Sigmoid colon (tissue), 4 donors: ENCODE results near the gene GINM1.

Experiments
- POLR2A ChIP-seq, 2 donors: fragments of 450-650 bp; IDR thresholded peaks; one replicate each; pipeline ENCODE4 v1.6.1; 2016; ENCODE audit warnings: antibody characterized with exemption in 2 of 2, mild to moderate bottlenecking in 2 of 2, moderate library complexity in 2 of 2
- POLR2AphosphoS5 ChIP-seq, 4 donors: sonication (generic); formaldehyde crosslinking; IDR thresholded peaks; one replicate each; pipeline ENCODE4 v1.6.1; 2017; ENCODE audit warnings: antibody characterized with exemption in 4 of 4
- TF ChIP-seq, protein P1 (sequence below), 4 experiments: fragments of 450-650 bp in 3 of 4; fragments of 200-600 bp in 1 of 4; IDR thresholded peaks; one replicate each; pipeline ENCODE4 v1.5.1; 2016 to 2019; ENCODE audit warnings: antibody characterized with exemption in 4 of 4, mild to moderate bottlenecking in 3 of 4, moderate library complexity in 2 of 4

GRCh38 chr6:149560736-149561135, 5.4 kb upstream of the GINM1 start:
- TF ChIP-seq, protein P1, sequence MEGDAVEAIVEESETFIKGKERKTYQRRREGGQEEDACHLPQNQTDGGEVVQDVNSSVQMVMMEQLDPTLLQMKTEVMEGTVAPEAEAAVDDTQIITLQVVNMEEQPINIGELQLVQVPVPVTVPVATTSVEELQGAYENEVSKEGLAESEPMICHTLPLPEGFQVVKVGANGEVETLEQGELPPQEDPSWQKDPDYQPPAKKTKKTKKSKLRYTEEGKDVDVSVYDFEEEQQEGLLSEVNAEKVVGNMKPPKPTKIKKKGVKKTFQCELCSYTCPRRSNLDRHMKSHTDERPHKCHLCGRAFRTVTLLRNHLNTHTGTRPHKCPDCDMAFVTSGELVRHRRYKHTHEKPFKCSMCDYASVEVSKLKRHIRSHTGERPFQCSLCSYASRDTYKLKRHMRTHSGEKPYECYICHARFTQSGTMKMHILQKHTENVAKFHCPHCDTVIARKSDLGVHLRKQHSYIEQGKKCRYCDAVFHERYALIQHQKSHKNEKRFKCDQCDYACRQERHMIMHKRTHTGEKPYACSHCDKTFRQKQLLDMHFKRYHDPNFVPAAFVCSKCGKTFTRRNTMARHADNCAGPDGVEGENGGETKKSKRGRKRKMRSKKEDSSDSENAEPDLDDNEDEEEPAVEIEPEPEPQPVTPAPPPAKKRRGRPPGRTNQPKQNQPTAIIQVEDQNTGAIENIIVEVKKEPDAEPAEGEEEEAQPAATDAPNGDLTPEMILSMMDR (IDR thresholded peaks at IDR 0.05): peak in 1 of 4 experiments; percentile 28
- TF ChIP-seq POLR2AphosphoS5 (IDR thresholded peaks at IDR 0.05) (no peak), POLR2A (IDR thresholded peaks at IDR 0.05) (no peak)
